Loucy (cell line): ENCODE results near the gene ZNRF1.
A peak's percentile ranks its signal among the peaks of the same experiment; 100 is the strongest.
"Not testable (repeated sequence)": the region's sequence is repeated elsewhere in the genome, so short reads cannot be mapped to it uniquely, and the experiment has no call there.

ENCODE experiments used
- H2AFZ ChIP-seq: fragments of 200-600 bp; sonication (generic); 2 replicates; pipeline ENCODE4 v1.6.0; 2016; ENCODE audit warnings: antibody characterized with exemption, mild to moderate bottlenecking, low read length, moderate library complexity
- H3F3A ChIP-seq: fragments of 200-600 bp; 2 replicates; pipeline ENCODE4 v1.6.0; 2016; ENCODE audit warnings: antibody characterized with exemption, low read depth, mild to moderate bottlenecking
- H3K27me3 ChIP-seq: fragments of 200-600 bp; sonication (generic); 2 replicates; pipeline ENCODE4 v1.6.1; 2014; ENCODE audit warnings: low read length, mild to moderate bottlenecking; ENCODE audit not compliant: insufficient read depth, poor library complexity, severe bottlenecking
- H3K36me3 ChIP-seq: fragments of 200-600 bp; sonication (generic); 2 replicates; pipeline ENCODE4 v1.6.1; 2016; ENCODE audit warnings: low read length; ENCODE audit not compliant: insufficient read depth
- H3K4me1 ChIP-seq: fragments of 200-600 bp; sonication (generic); 2 replicates; pipeline ENCODE4 v1.5.1; 2014; ENCODE audit warnings: low read length, mild to moderate bottlenecking; ENCODE audit not compliant: insufficient read depth, poor library complexity, severe bottlenecking
- H3K4me2 ChIP-seq: fragments of 200-600 bp; sonication (generic); 2 replicates; pipeline ENCODE4 v1.6.0; 2014; ENCODE audit warnings: antibody characterized with exemption, low read length, low read depth, mild to moderate bottlenecking; ENCODE audit not compliant: poor library complexity, severe bottlenecking
- H3K4me3 ChIP-seq: fragments of 200-600 bp; sonication (generic); 2 replicates; pipeline ENCODE4 v1.5.1; 2014; ENCODE audit warnings: low read length, mild to moderate bottlenecking, mixed read lengths; ENCODE audit not compliant: poor library complexity, severe bottlenecking
- H3K79me2 ChIP-seq: fragments of 200-600 bp; sonication (generic); 2 replicates; pipeline ENCODE4 v1.6.1; 2014; ENCODE audit warnings: low read length; ENCODE audit not compliant: insufficient read depth
- H3K9ac ChIP-seq: fragments of 200-600 bp; sonication (generic); 2 replicates; pipeline ENCODE4 v1.6.0; 2014; ENCODE audit warnings: mild to moderate bottlenecking, low read depth, low read length, moderate library complexity; ENCODE audit not compliant: poor library complexity, severe bottlenecking
- H3K9me2 ChIP-seq: fragments of 200-600 bp; sonication (generic); replicated peaks from 2 replicates; pipeline ENCODE4 v1.6.1; 2016; ENCODE audit warnings: low read depth, low read length, mixed read lengths
- H3K9me3 ChIP-seq: fragments of 200-600 bp; sonication (generic); 2 replicates; pipeline ENCODE4 v1.6.1; 2014; ENCODE audit warnings: mild to moderate bottlenecking, antibody characterized with exemption, low read length, low read depth; ENCODE audit not compliant: insufficient read depth
- H4K20me1 ChIP-seq: fragments of 200-600 bp; sonication (generic); 2 replicates; pipeline ENCODE4 v1.6.0; 2014; ENCODE audit warnings: antibody characterized with exemption, low read length, mild to moderate bottlenecking; ENCODE audit not compliant: insufficient read depth, poor library complexity, severe bottlenecking
- CTCF ChIP-seq: fragments of 200-600 bp; sonication (generic); conservative IDR thresholded peaks from 2 replicates; pipeline ENCODE4 v1.5.1; 2014; ENCODE audit warnings: mild to moderate bottlenecking, antibody characterized with exemption, low read length
- EZH2phosphoT487 ChIP-seq: fragments of 200-600 bp; IDR thresholded peaks from 2 replicates; pipeline ENCODE4 v1.6.1; 2018; ENCODE audit warnings: antibody characterized with exemption, mild to moderate bottlenecking, moderate library complexity, borderline replicate concordance

The ZNRF1 gene

GRCh38 chr16:74984194-74984528, 14.7 kb upstream of the ZNRF1 start:
- peak overlapping the region; percentile 87 for H3K9ac ChIP-seq
- H3K9me2 ChIP-seq, result no peaks in the 10 kb centered on the region
- peak overlapping the region; percentile 98 for H3K4me3 ChIP-seq
- H3F3A ChIP-seq, result no peaks in the 10 kb centered on the region
- H3K4me2 ChIP-seq, result peak overlapping the region; percentile 75
- TF ChIP-seq CTCF, result no peak
- no peak for TF ChIP-seq EZH2phosphoT487
- H3K36me3 ChIP-seq, result no peaks in the 10 kb centered on the region
- peaks cover 8% of the 10 kb centered on the region for H3K4me1 ChIP-seq
- H4K20me1 ChIP-seq, result peaks cover 4% of the 10 kb centered on the region
- H2AFZ ChIP-seq, result no peak overlapping the region
- H3K27me3 ChIP-seq, result no peaks in the 10 kb centered on the region
- peaks cover 27% of the 10 kb centered on the region for H3K79me2 ChIP-seq
- no peaks in the 10 kb centered on the region for H3K9me3 ChIP-seq

GRCh38 chr16:74984529-74985296, 14.1 kb upstream of the ZNRF1 start, which contains the start of gene WDR59:
TSS of gene WDR59 (minus strand) at chr16:74985123. CDS start at chr16:74985017, 106 bp downstream.
- no peak for TF ChIP-seq CTCF
- no peak for TF ChIP-seq EZH2phosphoT487
- Histone ChIP-seq H3K4me3 (peak within 1 kb of the TSS; percentile 98), H3K9me3 (no peaks in the 10 kb centered on the region)

GRCh38 chr16:74987027-74987681, 11.7 kb upstream of the ZNRF1 start:
- Histone ChIP-seq H3F3A (no peaks in the 10 kb centered on the region), H3K4me1 (peaks cover 7% of the 10 kb centered on the region), H3K4me3 (no peak overlapping the region), H3K27me3 (no peaks in the 10 kb centered on the region), H2AFZ (no peak overlapping the region), H4K20me1 (peaks cover 4% of the 10 kb centered on the region), H3K36me3 (no peaks in the 10 kb centered on the region), H3K9me3 (no peaks in the 10 kb centered on the region), H3K9me2 (no peaks in the 10 kb centered on the region), H3K4me2 (no peak overlapping the region), H3K9ac (no peak overlapping the region), H3K79me2 (peaks cover 26% of the 10 kb centered on the region)
- no peak for TF ChIP-seq CTCF
- TF ChIP-seq EZH2phosphoT487, result no peak

More at GRCh38 chr16:74984529-74985296, 14.1 kb upstream of the ZNRF1 start, which contains the start of gene WDR59:
- Histone ChIP-seq H3F3A (no peaks in the 10 kb centered on the region), H2AFZ (peak within 1 kb of the TSS; percentile 88), H3K9ac (peak within 1 kb of the TSS; percentile 87), H3K4me2 (peak within 1 kb of the TSS; percentile 75), H4K20me1 (peaks cover 4% of the 10 kb centered on the region), H3K4me1 (peaks cover 8% of the 10 kb centered on the region), H3K9me2 (no peaks in the 10 kb centered on the region), H3K79me2 (peaks cover 27% of the 10 kb centered on the region), H3K27me3 (no peaks in the 10 kb centered on the region), H3K36me3 (no peaks in the 10 kb centered on the region)

- H3K36me3 ChIP-seq, H3K9me2 ChIP-seq, H3K9me3 ChIP-seq, H3K27me3 ChIP-seq, H3K9ac ChIP-seq, H3K4me2 ChIP-seq, H3K79me2 ChIP-seq, H3F3A ChIP-seq, H3K4me3 ChIP-seq, H3K4me1 ChIP-seq, H2AFZ ChIP-seq, H4K20me1 ChIP-seq: not testable (repeated sequence)
Observed at GRCh38 chr16:74989864-74990263, 9.0 kb upstream of the ZNRF1 start.
